ENCODE measurements around the gene DUSP11.

GRCh38 chr2:73736378-73736777, 43.5 kb downstream of the DUSP11 start:
- TF ChIP-seq EZH2 (IDR thresholded peaks at IDR 0.05; ENCODE audit: low read length, unreplicated experiment) = no peak
- no peak for TF ChIP-seq CTCF (conservative IDR thresholded peaks at IDR 0.05; ENCODE audit: low read depth, low read length)

Measured in PC-3 (cell line).